Ascending aorta (tissue), 2 donors: ENCODE data around the gene BRPF3. TPM values are rescaled to one million over a fixed set of nuclear protein-coding genes. Genes with fewer than 3 reads are reported as not detected.

ENCODE experiments used
- DNase-seq, 2 donors: peaks; one replicate each; pipeline ENCODE4 v3.0.0-alpha.2; 2019; ENCODE audit warnings: low spot score in 2 of 2
- H3K27ac ChIP-seq, 2 donors: fragments of 200-600 bp; sonication (generic); one replicate each; pipeline ENCODE4 v1.5.1; 2016 to 2017; ENCODE audit warnings: mild to moderate bottlenecking in 1 of 2
- H3K27me3 ChIP-seq: fragments of 200-600 bp; sonication (generic); one replicate; pipeline ENCODE4 v1.5.1; 2017
- H3K36me3 ChIP-seq, 2 donors: fragments of 200-600 bp; sonication (generic); one replicate each; pipeline ENCODE4 v1.5.1; 2016
- H3K4me1 ChIP-seq, 2 donors: fragments of 200-600 bp; sonication (generic); one replicate each; pipeline ENCODE4 v1.5.1; 2016 to 2017; ENCODE audit warnings: mild to moderate bottlenecking in 1 of 2
- H3K4me3 ChIP-seq, 2 donors: fragments of 200-600 bp; sonication (generic); one replicate each; pipeline ENCODE4 v1.5.1; 2016 to 2017; ENCODE audit warnings: mild to moderate bottlenecking in 1 of 2
- H3K9me3 ChIP-seq, 2 donors: fragments of 200-600 bp; sonication (generic); one replicate each; pipeline ENCODE4 v1.5.1; 2016
- intact Hi-C: fragments of 100-400 bp; cut with DNase I; formaldehyde crosslinking; loops from one replicate; pipeline ENCODE4 v1.15.1; 2023
- total RNA-seq: library from RNA; depleted of rRNA; stranded (reverse); fragments of >200 nt; gene quantifications from one replicate; pipeline ENCODE4 v1.1.0, GENCODE V29; 2016
- TF ChIP-seq, protein P1 (sequence below), 3 experiments: fragments of 200-600 bp in 2 of 3; fragments of 450-650 bp in 1 of 3; sonication (generic) in 2 of 3; IDR thresholded peaks; one replicate each; pipeline ENCODE4 v1.5.1; 2016 to 2019; ENCODE audit warnings: antibody characterized with exemption in 3 of 3, mild to moderate bottlenecking in 1 of 3, moderate library complexity in 1 of 3

The BRPF3 gene
- total RNA-seq, 1 donor from 2014 or later, result 26.5 TPM

DNA sequence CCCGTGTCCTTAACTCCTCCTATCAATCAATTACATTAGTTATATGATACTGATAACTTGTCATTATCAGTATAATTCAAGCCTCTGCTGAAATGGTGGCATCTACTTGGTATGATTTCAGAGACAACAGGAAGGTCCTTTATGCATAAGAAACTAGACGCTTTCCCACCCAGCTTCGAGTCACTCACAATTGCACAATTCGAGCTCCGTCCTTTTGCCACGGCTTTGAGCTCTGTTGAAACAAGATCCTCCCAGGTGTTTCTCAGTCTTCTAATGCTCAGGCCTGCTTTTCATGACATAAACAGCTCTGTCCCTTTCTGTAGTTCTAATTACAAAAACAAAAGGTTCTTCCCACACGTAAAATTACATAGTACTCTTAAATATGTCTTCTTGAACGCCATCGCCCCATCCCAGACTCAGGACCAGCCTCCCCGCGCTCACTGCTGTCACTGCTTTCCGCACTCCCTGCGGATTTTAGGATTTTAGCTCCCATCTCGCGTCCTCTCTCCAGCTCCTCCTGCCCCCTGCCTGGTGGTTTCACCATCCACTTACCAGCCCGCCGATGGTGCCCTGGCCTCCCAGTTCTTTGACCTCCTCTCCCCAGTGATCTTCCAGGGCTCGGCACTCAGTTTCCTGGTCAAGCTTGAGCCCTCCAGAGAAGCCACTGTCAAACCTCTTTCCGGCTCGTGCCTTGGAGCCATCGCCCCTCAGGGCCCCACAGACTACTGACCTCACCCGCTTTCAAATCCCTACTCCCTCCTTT lies 50.1 kb downstream of the BRPF3 start:
- no peak for DNase-seq
- TF ChIP-seq, protein P1, sequence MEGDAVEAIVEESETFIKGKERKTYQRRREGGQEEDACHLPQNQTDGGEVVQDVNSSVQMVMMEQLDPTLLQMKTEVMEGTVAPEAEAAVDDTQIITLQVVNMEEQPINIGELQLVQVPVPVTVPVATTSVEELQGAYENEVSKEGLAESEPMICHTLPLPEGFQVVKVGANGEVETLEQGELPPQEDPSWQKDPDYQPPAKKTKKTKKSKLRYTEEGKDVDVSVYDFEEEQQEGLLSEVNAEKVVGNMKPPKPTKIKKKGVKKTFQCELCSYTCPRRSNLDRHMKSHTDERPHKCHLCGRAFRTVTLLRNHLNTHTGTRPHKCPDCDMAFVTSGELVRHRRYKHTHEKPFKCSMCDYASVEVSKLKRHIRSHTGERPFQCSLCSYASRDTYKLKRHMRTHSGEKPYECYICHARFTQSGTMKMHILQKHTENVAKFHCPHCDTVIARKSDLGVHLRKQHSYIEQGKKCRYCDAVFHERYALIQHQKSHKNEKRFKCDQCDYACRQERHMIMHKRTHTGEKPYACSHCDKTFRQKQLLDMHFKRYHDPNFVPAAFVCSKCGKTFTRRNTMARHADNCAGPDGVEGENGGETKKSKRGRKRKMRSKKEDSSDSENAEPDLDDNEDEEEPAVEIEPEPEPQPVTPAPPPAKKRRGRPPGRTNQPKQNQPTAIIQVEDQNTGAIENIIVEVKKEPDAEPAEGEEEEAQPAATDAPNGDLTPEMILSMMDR (IDR thresholded peaks at IDR 0.05), result no peak
- Histone ChIP-seq H3K4me3 (no peak overlapping the region), H3K9me3 (no peaks in the 10 kb centered on the region), H3K4me1 (no peaks in the 10 kb centered on the region), H3K36me3 (no peaks in the 10 kb centered on the region), H3K27me3 (no peaks in the 10 kb centered on the region), H3K27ac (no peak overlapping the region)
- intact Hi-C loops, result no loop called here

DNA sequence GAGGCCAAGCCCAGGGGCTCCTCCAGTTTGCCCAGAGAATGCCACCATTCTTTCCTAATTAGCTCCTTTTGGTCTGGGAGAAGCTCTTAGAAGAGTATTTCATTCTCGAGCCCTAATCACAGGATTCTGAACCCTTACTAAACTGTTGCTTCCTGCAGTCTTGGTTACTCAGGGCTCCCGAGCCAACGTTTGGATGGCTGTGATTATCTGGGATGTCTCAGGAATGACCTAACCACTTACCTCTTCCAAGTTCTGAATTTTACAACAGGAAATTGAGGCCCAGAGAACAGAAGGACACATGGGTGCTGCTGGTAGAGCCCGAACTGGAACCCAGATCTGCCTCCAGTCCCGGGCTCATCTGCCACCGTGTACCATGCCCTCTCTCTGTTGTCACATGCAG lies 51.1 kb downstream of the BRPF3 start:
- intact Hi-C loops, result no loop called here
- Histone ChIP-seq H3K4me1 (no peaks in the 10 kb centered on the region), H3K27ac (no peak overlapping the region), H3K36me3 (no peaks in the 10 kb centered on the region), H3K27me3 (no peaks in the 10 kb centered on the region), H3K9me3 (no peaks in the 10 kb centered on the region), H3K4me3 (no peak overlapping the region)
- TF ChIP-seq, protein P1 (IDR thresholded peaks at IDR 0.05), result no peak
- DNase-seq, result no peak

DNA sequence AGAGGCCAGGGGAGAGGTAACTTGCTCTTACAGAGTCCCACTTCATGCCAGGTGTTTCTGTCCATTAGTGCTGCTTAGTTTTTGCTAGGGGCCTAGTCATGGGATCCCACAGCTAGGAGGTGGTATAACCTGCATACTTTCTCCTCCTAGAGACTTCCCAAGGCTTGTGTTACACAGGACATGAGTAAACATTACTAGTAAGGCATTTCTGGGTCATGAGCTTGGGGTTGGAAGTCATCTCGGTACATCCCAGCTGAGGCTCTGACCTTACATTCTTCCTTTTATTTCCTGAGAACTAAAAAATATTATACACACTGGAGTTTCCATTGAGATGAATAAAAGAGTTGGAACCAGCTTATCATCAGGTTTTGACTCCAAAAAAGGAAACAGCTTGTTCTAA lies 52.4 kb downstream of the BRPF3 start:
- Histone ChIP-seq H3K27me3 (no peaks in the 10 kb centered on the region), H3K4me3 (no peak overlapping the region), H3K4me1 (no peaks in the 10 kb centered on the region), H3K9me3 (no peaks in the 10 kb centered on the region), H3K36me3 (no peaks in the 10 kb centered on the region), H3K27ac (no peak overlapping the region)
- intact Hi-C loops, result no loop called here
- TF ChIP-seq, protein P1 (IDR thresholded peaks at IDR 0.05), result no peak
- no peak for DNase-seq

DNA sequence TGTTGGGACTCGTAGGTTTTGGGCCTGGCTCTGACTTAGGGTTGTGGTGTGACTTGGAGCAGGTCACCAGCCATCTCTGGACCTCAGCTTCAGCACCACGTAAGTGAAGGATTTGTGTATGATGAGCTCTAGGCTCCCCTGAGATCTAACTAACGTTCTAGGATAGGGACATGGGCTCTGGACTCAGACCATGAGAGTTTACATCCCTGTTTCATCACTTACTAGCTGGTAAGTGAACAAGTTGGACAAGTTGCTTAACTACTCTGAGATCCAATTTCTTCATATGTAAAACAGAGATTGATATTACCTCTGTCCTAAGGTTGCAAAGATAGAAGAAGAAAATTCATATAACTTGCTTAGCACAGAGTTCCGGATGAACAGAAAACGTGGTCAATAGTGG lies 53.0 kb downstream of the BRPF3 start:
- TF ChIP-seq, protein P1 (IDR thresholded peaks at IDR 0.05), result no peak
- Histone ChIP-seq H3K27me3 (no peaks in the 10 kb centered on the region), H3K27ac (no peak overlapping the region), H3K4me3 (no peak overlapping the region), H3K4me1 (no peaks in the 10 kb centered on the region), H3K9me3 (no peaks in the 10 kb centered on the region), H3K36me3 (no peaks in the 10 kb centered on the region)
- intact Hi-C loops, result no loop called here
- DNase-seq, result no peak

DNA sequence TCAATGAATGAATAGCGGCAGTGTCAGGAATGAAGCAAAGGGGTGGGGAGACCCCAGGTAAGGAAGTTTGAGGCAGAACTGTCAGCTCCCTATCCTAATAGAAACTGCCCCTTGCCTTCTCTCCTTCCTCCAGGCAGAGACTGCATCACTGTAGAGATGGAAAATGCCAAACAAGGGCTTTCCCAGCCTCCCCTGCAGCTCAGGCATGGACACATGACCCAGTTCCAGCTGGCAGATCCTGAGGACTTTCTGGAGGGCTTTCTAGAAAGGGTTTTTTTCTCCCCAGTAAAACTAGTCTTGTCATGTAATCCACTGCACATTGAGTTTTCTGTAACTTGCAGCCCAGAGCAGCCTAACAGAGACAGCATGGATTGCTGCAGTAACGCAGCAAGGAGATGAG lies 55.5 kb downstream of the BRPF3 start:
- H3K36me3 ChIP-seq, result no peaks in the 10 kb centered on the region
- H3K9me3 ChIP-seq, result no peaks in the 10 kb centered on the region
- H3K4me1 ChIP-seq, result no peaks in the 10 kb centered on the region
- intact Hi-C loops, result no loop called here
- TF ChIP-seq, protein P1 (IDR thresholded peaks at IDR 0.05), result no peak
- H3K27ac ChIP-seq, result no peak overlapping the region
- no peak overlapping the region for H3K4me3 ChIP-seq
- no peaks in the 10 kb centered on the region for H3K27me3 ChIP-seq
- DNase-seq, result no peak
